ES-I3 (cell line): ENCODE data around the gene MICU1.
A peak's percentile ranks its signal among the peaks of the same experiment; 100 is the strongest.

ENCODE experiments used
- H3K36me3 ChIP-seq: 2 replicates; pipeline ENCODE4 v1.6.1; 2013; ENCODE audit warnings: mild to moderate bottlenecking, low read length, control low read depth, moderate library complexity; ENCODE audit not compliant: insufficient read depth
- H3K4me1 ChIP-seq: 2 replicates; pipeline ENCODE4 v1.6.1; 2013; ENCODE audit warnings: mild to moderate bottlenecking, control low read depth, low read length; ENCODE audit not compliant: insufficient read depth
- H3K9ac ChIP-seq: 2 replicates; pipeline ENCODE4 v1.6.1; 2013; ENCODE audit warnings: low read depth, mild to moderate bottlenecking, low read length, moderate library complexity
- H3K9me3 ChIP-seq: 2 replicates; pipeline ENCODE4 v1.6.1; 2013; ENCODE audit warnings: mild to moderate bottlenecking, low read length, moderate library complexity; ENCODE audit not compliant: control insufficient read depth, insufficient read depth

The MICU1 gene

GRCh38 chr10:72323771-72324191 is 302.1 kb downstream of the MICU1 start:
- Histone ChIP-seq H3K36me3 (no peaks in the 10 kb centered on the region), H3K9ac (no peak overlapping the region), H3K4me1 (peaks cover 50% of the 10 kb centered on the region)

GRCh38 chr10:72323108-72323749 is 302.6 kb downstream of the MICU1 start:
- Histone ChIP-seq H3K9ac (no peak overlapping the region), H3K4me1 (peaks cover 47% of the 10 kb centered on the region), H3K9me3 (no peaks in the 10 kb centered on the region), H3K36me3 (no peaks in the 10 kb centered on the region)

More at GRCh38 chr10:72323771-72324191, 302.1 kb downstream of the MICU1 start:
- H3K9me3 ChIP-seq: no peaks in the 10 kb centered on the region

DNA sequence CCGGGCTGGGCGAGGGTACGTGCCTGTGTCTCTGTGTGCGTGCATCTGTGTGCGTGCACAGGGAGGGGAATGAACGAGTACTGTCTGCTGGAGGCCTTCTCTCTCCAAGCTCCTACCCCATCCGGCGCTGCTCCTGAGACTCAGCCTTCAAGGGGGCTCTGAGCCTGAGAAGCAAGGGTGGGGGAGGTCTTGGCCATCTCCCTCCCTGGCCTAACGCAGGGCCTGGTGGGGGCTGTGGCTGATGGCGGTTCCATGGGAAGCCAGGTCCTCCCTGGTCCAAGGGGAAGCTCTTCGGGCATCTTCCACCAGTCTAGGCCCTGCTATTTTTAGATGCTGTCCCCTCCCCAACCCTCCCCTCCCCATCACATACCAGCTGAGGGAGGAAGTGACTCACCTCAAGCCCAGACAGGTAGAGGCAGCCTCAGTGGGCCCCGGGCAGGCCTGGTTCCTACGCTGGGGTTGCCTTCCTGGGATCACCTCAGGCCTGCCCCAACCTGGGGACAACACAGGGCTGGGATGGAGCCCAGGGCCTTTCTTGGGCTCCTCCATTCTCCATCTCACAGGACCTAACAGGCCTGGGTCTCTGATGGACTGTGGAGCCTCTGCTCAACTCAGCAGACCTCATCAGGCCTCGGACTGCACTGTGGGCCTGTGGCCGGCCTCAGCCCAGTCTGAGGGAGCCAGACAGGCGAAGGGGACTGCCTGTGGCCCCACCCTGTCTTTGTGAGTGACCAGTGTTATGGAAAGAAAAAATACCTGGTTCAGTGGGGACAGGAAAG is 303.4 kb downstream of the MICU1 start:
- H3K9ac ChIP-seq: no peak overlapping the region
- H3K36me3 ChIP-seq: no peaks in the 10 kb centered on the region
- H3K9me3 ChIP-seq: no peaks in the 10 kb centered on the region
- H3K4me1 ChIP-seq: peaks cover 42% of the 10 kb centered on the region

GRCh38 chr10:72322030-72322279 is 303.9 kb downstream of the MICU1 start:
- Histone ChIP-seq H3K36me3 (no peaks in the 10 kb centered on the region), H3K4me1 (peaks cover 42% of the 10 kb centered on the region), H3K9ac (peak overlapping the region; percentile 52; the same call in 1 of the 2 replicates), H3K9me3 (no peaks in the 10 kb centered on the region)

GRCh38 chr10:72321248-72322029 is 304.4 kb downstream of the MICU1 start:
- H3K4me1 ChIP-seq: peaks cover 42% of the 10 kb centered on the region
- H3K9ac ChIP-seq: peak overlapping the region; percentile 52
- H3K9me3 ChIP-seq: no peaks in the 10 kb centered on the region
- H3K36me3 ChIP-seq: no peaks in the 10 kb centered on the region

DNA sequence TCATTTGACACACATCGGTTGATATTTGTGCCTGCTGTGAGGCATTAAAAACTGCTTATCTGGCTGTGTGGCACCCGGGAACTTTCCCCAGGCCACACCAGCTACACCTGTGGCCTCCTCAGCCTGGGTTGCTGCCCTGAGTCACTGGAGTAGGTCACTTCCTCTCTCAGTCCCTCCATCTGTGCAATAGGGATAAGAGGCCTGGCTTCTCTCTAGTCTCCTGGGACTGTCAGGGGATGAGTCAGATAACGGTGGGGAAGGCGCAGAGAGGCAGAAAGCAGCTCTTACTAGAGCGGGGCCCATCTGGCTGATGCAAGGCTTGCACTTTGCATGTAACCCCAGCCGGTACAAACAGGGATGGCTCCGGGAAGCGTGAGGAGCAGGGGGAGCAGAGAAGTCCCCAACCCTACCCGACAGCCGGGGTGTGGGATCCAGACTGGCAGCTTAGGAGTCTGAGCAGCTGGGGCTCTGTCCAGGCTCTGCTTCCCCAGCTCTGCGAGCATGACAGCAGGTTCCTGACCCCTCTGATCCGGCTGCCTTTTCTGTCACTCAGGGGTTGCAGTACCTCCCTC is 305.1 kb downstream of the MICU1 start:
- H3K9ac ChIP-seq: peak overlapping the region; percentile 41; the same call in 1 of the 2 replicates
- peaks cover 46% of the 10 kb centered on the region for H3K4me1 ChIP-seq
- H3K36me3 ChIP-seq: no peaks in the 10 kb centered on the region
- no peaks in the 10 kb centered on the region for H3K9me3 ChIP-seq

DNA sequence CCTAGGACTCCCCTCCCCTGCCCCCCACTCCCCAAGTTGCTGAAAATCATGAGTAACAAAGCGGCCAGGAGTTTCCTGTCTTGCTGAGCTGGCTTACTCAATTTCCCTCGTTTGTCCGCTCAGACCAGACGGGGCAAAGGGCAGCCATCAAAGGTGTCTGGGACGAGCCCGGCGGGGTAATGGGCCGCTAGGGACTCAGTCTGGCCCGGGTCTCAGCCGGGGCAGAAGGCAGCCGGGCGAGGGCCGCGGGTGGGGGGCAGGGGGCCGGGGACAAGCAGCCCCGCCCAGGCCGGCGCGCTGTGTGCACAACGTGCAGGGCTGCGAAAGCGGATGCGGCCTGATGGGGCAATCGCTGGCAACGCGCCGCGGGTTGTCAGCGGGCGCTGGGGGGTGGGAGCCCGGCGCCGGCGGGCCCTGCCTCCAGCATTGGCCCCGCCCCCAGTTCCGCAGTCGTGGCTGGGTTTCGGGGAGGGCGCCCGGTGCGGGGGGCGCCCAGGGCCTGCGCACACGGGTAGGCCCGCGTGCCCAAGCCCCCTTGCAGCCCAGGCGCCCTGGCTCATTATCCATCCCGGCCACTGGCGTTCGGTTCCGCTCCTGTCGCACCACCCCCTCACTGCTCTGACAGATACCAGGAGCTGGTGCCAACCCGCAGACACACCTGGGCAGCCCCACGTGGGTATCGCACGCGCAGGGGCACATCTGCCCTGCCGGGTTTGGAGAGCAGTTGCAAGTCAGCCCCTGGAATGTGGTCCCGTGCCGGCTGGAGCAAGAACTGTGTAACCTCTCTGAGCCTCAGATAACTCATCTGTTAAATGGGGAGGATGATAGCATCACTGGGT is 306.2 kb downstream of the MICU1 start:
- Histone ChIP-seq H3K36me3 (no peaks in the 10 kb centered on the region), H3K9me3 (no peaks in the 10 kb centered on the region), H3K4me1 (peaks cover 46% of the 10 kb centered on the region), H3K9ac (peak overlapping the region; percentile 47)

GRCh38 chr10:72318418-72319262 is 307.2 kb downstream of the MICU1 start:
- Histone ChIP-seq H3K9me3 (no peaks in the 10 kb centered on the region), H3K4me1 (peaks cover 45% of the 10 kb centered on the region), H3K9ac (peak overlapping the region; percentile 47), H3K36me3 (no peaks in the 10 kb centered on the region)
